Activated naive CD4-positive, alpha-beta T cell treated with anti-CD3 and anti-CD28 coated beads for 36 hours (primary cell): ENCODE measurements around the gene DEAF1. TPM values are rescaled to one million over a fixed set of nuclear protein-coding genes. Genes with fewer than 3 reads are reported as not detected.

Experiments
- CTCF ChIA-PET: fragments of 350-600 bp; sonication (Branson Sonifier 250); formaldehyde crosslinking; loops from one replicate; lab custom pipeline; 2021; ENCODE audit warnings: antibody characterized with exemption; lab: Charles Lee
- DNase-seq: peaks from one replicate; pipeline ENCODE4 v3.0.0-alpha.2; 2020
- H3K27ac Mint-ChIP-seq: one replicate; pipeline ENCODE4 v1.8.0; 2021; ENCODE audit warnings: mild to moderate bottlenecking, mixed read lengths
- H3K27me3 Mint-ChIP-seq: one replicate; pipeline ENCODE4 v1.8.0; 2021; ENCODE audit warnings: low read depth, mixed read lengths
- H3K36me3 Mint-ChIP-seq: one replicate; pipeline ENCODE4 v1.8.0; 2021; ENCODE audit warnings: low read depth, mixed read lengths
- H3K4me1 Mint-ChIP-seq: one replicate; pipeline ENCODE4 v1.8.0; 2021; ENCODE audit warnings: low read depth, mixed read lengths
- H3K4me3 Mint-ChIP-seq: one replicate; pipeline ENCODE4 v1.8.0; 2021; ENCODE audit warnings: mild to moderate bottlenecking, moderate library complexity, mixed read lengths
- H3K9me3 Mint-ChIP-seq: one replicate; pipeline ENCODE4 v1.8.0; 2021; ENCODE audit warnings: mixed read lengths
- intact Hi-C: fragments of 100-400 bp; cut with micrococcal nuclease; formaldehyde crosslinking; loops from one replicate; pipeline ENCODE4 v1.15.1; 2023
- total RNA-seq, 2 experiments: library from RNA; stranded (reverse); gene quantifications; one replicate each; pipeline ENCODE4 v1.2.3, GENCODE V29; 2021

Gene DEAF1
- total RNA-seq, 2 experiments from 2014 or later: 57.5 to 67.9 TPM

- intact Hi-C loops: no loop called here
- Mint-ChIP-seq H3K4me3 (no peak overlapping the region), H3K27me3 (peaks cover 24% of the 10 kb centered on the region), H3K36me3 (peaks cover 2% of the 10 kb centered on the region), H3K9me3 (no peaks in the 10 kb centered on the region), H3K27ac (no peak overlapping the region), H3K4me1 (peaks cover 8% of the 10 kb centered on the region)
- CTCF ChIA-PET: interaction anchor here (0.6 kb wide), 1 partner anchor 29 kb away, joined by 4 read pairs; no protein-coding TSS in a partner anchor
- DNase-seq: no peak
Observed at GRCh38 chr11:623349-623869, 71.6 kb downstream of the DEAF1 start.

- CTCF ChIA-PET: no interaction called here
- intact Hi-C loops: no loop called here
- H3K4me1 Mint-ChIP-seq: no peaks in the 10 kb centered on the region
- DNase-seq: no peak
- no peak overlapping the region for H3K27ac Mint-ChIP-seq
- no peaks in the 10 kb centered on the region for H3K9me3 Mint-ChIP-seq
- H3K27me3 Mint-ChIP-seq: peaks cover 16% of the 10 kb centered on the region
- no peak overlapping the region for H3K4me3 Mint-ChIP-seq
- H3K36me3 Mint-ChIP-seq: peaks cover 2% of the 10 kb centered on the region
Observed at GRCh38 chr11:621838-622237, 73.2 kb downstream of the DEAF1 start.

- Mint-ChIP-seq H3K4me3 (no peak overlapping the region), H3K36me3 (peaks cover 2% of the 10 kb centered on the region), H3K9me3 (no peaks in the 10 kb centered on the region), H3K4me1 (no peaks in the 10 kb centered on the region), H3K27me3 (peaks cover 10% of the 10 kb centered on the region), H3K27ac (no peak overlapping the region)
- CTCF ChIA-PET: no interaction called here
- intact Hi-C loops: no loop called here
- no peak for DNase-seq
Observed at GRCh38 chr11:620935-621814, 73.8 kb downstream of the DEAF1 start.

GRCh38 chr11:620201-620600 lies 74.8 kb downstream of the DEAF1 start:
- Mint-ChIP-seq H3K27me3 (peaks cover 4% of the 10 kb centered on the region), H3K4me3 (no peak overlapping the region), H3K36me3 (peaks cover 5% of the 10 kb centered on the region), H3K4me1 (peaks cover 2% of the 10 kb centered on the region), H3K9me3 (no peaks in the 10 kb centered on the region), H3K27ac (no peak overlapping the region)
- CTCF ChIA-PET: no interaction called here
- no peak for DNase-seq
- intact Hi-C loops: no loop called here

- Mint-ChIP-seq H3K36me3 (peaks cover 5% of the 10 kb centered on the region), H3K4me1 (peaks cover 2% of the 10 kb centered on the region), H3K27me3 (peaks cover 3% of the 10 kb centered on the region), H3K4me3 (no peak overlapping the region), H3K27ac (no peak overlapping the region), H3K9me3 (no peaks in the 10 kb centered on the region)
- DNase-seq: no peak
- intact Hi-C loops: no loop called here
- CTCF ChIA-PET: no interaction called here
Observed at GRCh38 chr11:619628-620050, 75.4 kb downstream of the DEAF1 start.

- peaks cover 10% of the 10 kb centered on the region for H3K36me3 Mint-ChIP-seq
- CTCF ChIA-PET: no interaction called here
- H3K27me3 Mint-ChIP-seq: peaks cover 3% of the 10 kb centered on the region
- intact Hi-C loops: no loop called here
- H3K27ac Mint-ChIP-seq: no peak overlapping the region
- H3K4me3 Mint-ChIP-seq: no peak overlapping the region
- no peaks in the 10 kb centered on the region for H3K9me3 Mint-ChIP-seq
- DNase-seq: no peak
- peaks cover 8% of the 10 kb centered on the region for H3K4me1 Mint-ChIP-seq
Observed at GRCh38 chr11:618856-619627, 76.0 kb downstream of the DEAF1 start.

GRCh38 chr11:617912-618682 lies 76.9 kb downstream of the DEAF1 start:
- intact Hi-C loops: no loop called here
- H3K27ac Mint-ChIP-seq: no peak overlapping the region
- peaks cover 14% of the 10 kb centered on the region for H3K36me3 Mint-ChIP-seq
- CTCF ChIA-PET: no interaction called here
- H3K4me1 Mint-ChIP-seq: peaks cover 13% of the 10 kb centered on the region
- no peak overlapping the region for H3K4me3 Mint-ChIP-seq
- H3K9me3 Mint-ChIP-seq: no peaks in the 10 kb centered on the region
- H3K27me3 Mint-ChIP-seq: no peaks in the 10 kb centered on the region
- no peak for DNase-seq

- H3K4me3 Mint-ChIP-seq: no peak overlapping the region
- H3K27me3 Mint-ChIP-seq: no peaks in the 10 kb centered on the region
- no peak overlapping the region for H3K27ac Mint-ChIP-seq
- peaks cover 15% of the 10 kb centered on the region for H3K4me1 Mint-ChIP-seq
- intact Hi-C loops: no loop called here
- H3K9me3 Mint-ChIP-seq: no peaks in the 10 kb centered on the region
- CTCF ChIA-PET: no interaction called here
- DNase-seq: no peak
- H3K36me3 Mint-ChIP-seq: peaks cover 14% of the 10 kb centered on the region
Observed at GRCh38 chr11:617199-617911, 77.7 kb downstream of the DEAF1 start.

- Mint-ChIP-seq H3K9me3 (no peaks in the 10 kb centered on the region), H3K27ac (peak overlapping the region; percentile 93), H3K4me1 (peaks cover 15% of the 10 kb centered on the region), H3K4me3 (peak overlapping the region; percentile 89), H3K36me3 (peaks cover 15% of the 10 kb centered on the region), H3K27me3 (no peaks in the 10 kb centered on the region)
- CTCF ChIA-PET: no interaction called here
- no peak for DNase-seq
- intact Hi-C loops: loop anchor here (1.0 kb wide), 1 partner anchor 79 kb away; the partner anchor contains the start of genes DEAF1 and TMEM80
Observed at GRCh38 chr11:616320-617198, 78.5 kb downstream of the DEAF1 start.

- H3K9me3 Mint-ChIP-seq: no peaks in the 10 kb centered on the region
Observed at GRCh38 chr11:615504-616319, 79.3 kb downstream of the DEAF1 start, which contains the start of gene IRF7. Gene IRF7 (minus strand): TSS chr11:615950. CDS start chr11:615364, 586 bp downstream.

More at GRCh38 chr11:615504-616319, 79.3 kb downstream of the DEAF1 start, which contains the start of gene IRF7:
- CTCF ChIA-PET: no interaction called here
- peaks cover 15% of the 10 kb centered on the region for H3K4me1 Mint-ChIP-seq
- peaks cover 18% of the 10 kb centered on the region for H3K36me3 Mint-ChIP-seq
- intact Hi-C loops: loop anchor here (1.0 to 2.0 kb wide), 2 partner anchors 39 to 80 kb away; partner anchors contain the start of genes DEAF1, PHRF1 and TMEM80
- peak within 1 kb of the TSS; percentile 93 for H3K27ac Mint-ChIP-seq
- peak within 1 kb of the TSS; percentile 89 for H3K4me3 Mint-ChIP-seq
- peak; percentile 91 for DNase-seq
- no peaks in the 10 kb centered on the region for H3K27me3 Mint-ChIP-seq
